Naive B cell (primary cell): Measurements from ENCODE around the gene CITED4. TPM values are rescaled to one million over a fixed set of nuclear protein-coding genes. Genes with fewer than 3 reads are reported as not detected.

Experiments
- ATAC-seq, 2 donors: fragments of 150-1000 bp; cut with Tn5 transposase; 2 replicates each; pipeline ENCODE4 v1.10.0; 2021; ENCODE audit warnings: low read depth in 2 of 2, mild to moderate bottlenecking in 2 of 2, moderate library complexity in 2 of 2
- DNase-seq: peaks from one replicate; pipeline ENCODE4 v3.0.0; 2022
- H3K27ac Mint-ChIP-seq, 6 donors: one replicate each; pipeline ENCODE4 v1.8.0; 2020 to 2022; ENCODE audit warnings: mild to moderate bottlenecking in 6 of 6, mixed read lengths in 6 of 6, moderate library complexity in 5 of 6, inconsistent platforms in 2 of 6
- H3K27me3 Mint-ChIP-seq, 3 donors: one replicate each; pipeline ENCODE4 v1.8.0; 2021 to 2022; ENCODE audit warnings: mixed read lengths in 3 of 3, mild to moderate bottlenecking in 1 of 3
- H3K36me3 Mint-ChIP-seq, 2 donors: one replicate each; pipeline ENCODE4 v1.8.0; 2020 to 2022; ENCODE audit warnings: mixed read lengths in 2 of 2, inconsistent platforms in 1 of 2, mild to moderate bottlenecking in 1 of 2
- H3K4me1 Mint-ChIP-seq, 3 donors: one replicate each; pipeline ENCODE4 v1.8.0; 2020 to 2022; ENCODE audit warnings: mixed read lengths in 3 of 3, inconsistent platforms in 1 of 3, mild to moderate bottlenecking in 1 of 3, moderate library complexity in 1 of 3
- H3K4me3 Mint-ChIP-seq, 8 donors: one replicate each; pipeline ENCODE4 v1.8.0; 2020 to 2022; ENCODE audit warnings: mild to moderate bottlenecking in 8 of 8, mixed read lengths in 8 of 8, moderate library complexity in 8 of 8, inconsistent platforms in 2 of 8
- H3K9me3 Mint-ChIP-seq, 7 donors: one replicate each; pipeline ENCODE4 v1.8.0; 2020 to 2022; ENCODE audit warnings: mixed read lengths in 7 of 7, mild to moderate bottlenecking in 5 of 7, inconsistent platforms in 2 of 7, moderate library complexity in 1 of 7
- polyA plus RNA-seq, 6 donors: library from polyadenylated mRNA; unstranded; fragments of 300-500 nt; fragmentation: Illumina TruSeq; gene quantifications; one replicate each; pipeline ENCODE4 v1.2.3, GENCODE V29; 2021; ENCODE audit warnings: low read depth in 6 of 6

CITED4 gene
- polyA plus RNA-seq, 6 donors from 2014 or later = 1.2 to 3.2 (median 2.5) TPM

GRCh38 chr1:40820251-40820797, 41.8 kb downstream of the CITED4 start:
- DNase-seq = no peak
- Mint-ChIP-seq H3K36me3 (no peaks in the 10 kb centered on the region), H3K4me1 (peaks cover 12 to 25% (median 19%) of the 10 kb centered on the region in 3 donors), H3K27ac (no peak overlapping the region), H3K4me3 (peak overlapping the region in 2 of 8 donors; percentile 30 to 77), H3K27me3 (peaks cover 0 to 7% (median 0%) of the 10 kb centered on the region in 3 donors), H3K9me3 (no peaks in the 10 kb centered on the region)
- no peak for ATAC-seq

GRCh38 chr1:40819101-40819500, 43.1 kb downstream of the CITED4 start:
- Mint-ChIP-seq H3K4me3 (peak overlapping the region; percentile 12 to 92 (median 82)), H3K9me3 (no peaks in the 10 kb centered on the region), H3K36me3 (no peaks in the 10 kb centered on the region), H3K27me3 (peaks cover 0 to 7% (median 0%) of the 10 kb centered on the region in 3 donors), H3K27ac (peak overlapping the region in 1 of 6 donors; percentile 71), H3K4me1 (peaks cover 8 to 21% (median 14%) of the 10 kb centered on the region in 3 donors)
- ATAC-seq (no peak), DNase-seq (no peak)

GRCh38 chr1:40818264-40818961, 43.8 kb downstream of the CITED4 start:
- DNase-seq = peak; percentile 78
- Mint-ChIP-seq H3K27ac (peak overlapping the region in 5 of 6 donors; percentile 60 to 87 (median 70)), H3K36me3 (no peaks in the 10 kb centered on the region), H3K4me1 (peaks cover 8 to 21% (median 14%) of the 10 kb centered on the region in 3 donors), H3K9me3 (no peaks in the 10 kb centered on the region), H3K27me3 (peaks cover 0 to 7% (median 0%) of the 10 kb centered on the region in 3 donors), H3K4me3 (peak overlapping the region; percentile 81 to 92 (median 86))
- ATAC-seq = peak; percentile 91 to 93

GRCh38 chr1:40817791-40818263, 44.3 kb downstream of the CITED4 start:
- peaks cover 0 to 7% (median 5%) of the 10 kb centered on the region in 3 donors for H3K27me3 Mint-ChIP-seq
- DNase-seq (no peak), ATAC-seq (peak; percentile 50 to 54)
- H3K4me1 Mint-ChIP-seq = peaks cover 8 to 21% (median 14%) of the 10 kb centered on the region in 3 donors
- no peaks in the 10 kb centered on the region for H3K36me3 Mint-ChIP-seq
- H3K9me3 Mint-ChIP-seq = no peaks in the 10 kb centered on the region
- H3K4me3 Mint-ChIP-seq = peak overlapping the region; percentile 81 to 92 (median 86)
- H3K27ac Mint-ChIP-seq = peak overlapping the region in 3 of 6 donors; percentile 60 to 71 (median 70)

GRCh38 chr1:40815420-40815819, 46.7 kb downstream of the CITED4 start:
- no peaks in the 10 kb centered on the region for H3K36me3 Mint-ChIP-seq
- DNase-seq = no peak
- H3K27me3 Mint-ChIP-seq = peaks cover 0 to 9% (median 7%) of the 10 kb centered on the region in 3 donors
- H3K9me3 Mint-ChIP-seq = no peaks in the 10 kb centered on the region
- peaks cover 8 to 22% (median 17%) of the 10 kb centered on the region in 3 donors for H3K4me1 Mint-ChIP-seq
- ATAC-seq = no peak
- H3K27ac Mint-ChIP-seq = peak overlapping the region in 2 of 6 donors; percentile 23 to 38
- H3K4me3 Mint-ChIP-seq = no peak overlapping the region

Other genes with a start within 250 kb of the CITED4 start
- gene RIMS3, start 196.7 kb downstream of the CITED4 start, polyA plus RNA-seq = 1 to 10 TPM in 5 of 6 donors, under 1 TPM in 1; 0.93 to 2.9 (median 1.8) TPM
- 10 to 100 TPM; 60.3 to 95.4 (median 73.0) TPM for gene NFYC, start 170.7 kb downstream of the CITED4 start, polyA plus RNA-seq
- gene KCNQ4, start 78.6 kb downstream of the CITED4 start, polyA plus RNA-seq = under 1 TPM in 1 of 6 donors, not detected in 5; 0.11 TPM
- gene CTPS1, start 117.3 kb upstream of the CITED4 start, polyA plus RNA-seq = 10 to 100 TPM; 13.8 to 18.0 (median 15.8) TPM
- under 1 TPM in 5 of 6 donors, not detected in 1; 0.19 to 0.65 (median 0.35) TPM for gene SLFNL1, start 159.4 kb upstream of the CITED4 start, polyA plus RNA-seq